Measurements from ENCODE around the gene BRWD1.
"Not testable (repeated sequence)": the region's sequence is repeated elsewhere in the genome, so short reads cannot be mapped to it uniquely, and the experiment has no call there.

BRWD1 gene

DNA sequence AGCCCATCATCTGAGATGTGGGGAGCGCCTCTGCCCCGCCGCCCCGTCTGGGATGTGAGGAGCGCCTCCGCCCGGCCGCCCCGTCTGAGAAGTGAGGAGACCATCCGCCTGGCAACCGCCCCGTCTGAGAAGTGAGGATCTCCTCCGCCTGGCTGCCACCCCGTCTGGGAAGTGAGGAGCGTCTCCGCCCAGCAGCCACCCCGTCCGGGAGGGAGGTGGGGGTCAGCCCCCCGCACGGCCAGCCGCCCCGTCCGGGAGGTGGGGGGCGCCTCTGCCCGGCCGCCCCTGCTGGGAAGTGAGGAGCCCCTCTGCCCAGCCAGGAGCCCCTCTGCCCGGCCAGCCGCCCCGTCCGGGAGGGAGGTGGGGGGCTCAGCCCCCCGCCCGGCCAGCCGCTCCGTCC is 156.2 kb downstream of the BRWD1 start:
- not testable (repeated sequence) for H3K4me3 ChIP-seq (ENCODE audit: low read length in 2 of 2); H3K9me3 ChIP-seq (ENCODE audit: control insufficient read depth in 2 of 2, low read length in 2 of 2); H3K27me3 ChIP-seq (ENCODE audit: control insufficient read depth in 2 of 2, insufficient read depth in 2 of 2, low read length in 2 of 2); H3K36me3 ChIP-seq (ENCODE audit: control insufficient read depth in 2 of 2, insufficient read depth in 2 of 2, low read length in 2 of 2); H3K9ac ChIP-seq (ENCODE audit: low read depth in 1 of 2, low read length in 2 of 2); H3K4me1 ChIP-seq (ENCODE audit: control insufficient read depth in 2 of 2, insufficient read depth in 2 of 2, low read length in 2 of 2); H3K27ac ChIP-seq (ENCODE audit: low read depth in 2 of 2, low read length in 2 of 2)

DNA sequence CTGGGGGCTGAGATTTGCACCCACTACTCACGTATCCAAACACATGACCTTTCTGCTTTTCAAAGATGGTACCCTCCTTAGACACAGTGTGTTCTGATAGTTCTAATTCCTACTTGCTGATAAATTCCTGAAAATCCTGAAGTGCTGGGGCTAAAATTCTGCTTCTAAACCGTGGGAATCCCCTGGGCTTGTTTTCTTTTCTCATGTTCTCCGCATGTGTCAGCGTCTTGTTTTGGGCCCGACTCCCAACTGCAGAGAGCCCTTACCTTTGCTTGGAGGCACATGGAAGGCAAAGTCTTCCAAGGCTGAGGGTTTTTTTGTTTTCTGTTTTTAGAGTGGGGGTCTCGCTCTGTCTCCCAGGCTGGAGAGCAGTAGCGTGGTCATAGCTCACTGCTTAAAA is 157.4 kb downstream of the BRWD1 start:
- Histone ChIP-seq H3K4me3 (ENCODE audit: low read length in 2 of 2) (no peak overlapping the region), H3K9ac (ENCODE audit: low read depth in 1 of 2, low read length in 2 of 2) (no peak overlapping the region), H3K9me3 (ENCODE audit: control insufficient read depth in 2 of 2, low read length in 2 of 2) (no peaks in the 10 kb centered on the region), H3K36me3 (ENCODE audit: control insufficient read depth in 2 of 2, insufficient read depth in 2 of 2, low read length in 2 of 2) (no peaks in the 10 kb centered on the region), H3K4me1 (ENCODE audit: control insufficient read depth in 2 of 2, insufficient read depth in 2 of 2, low read length in 2 of 2) (no peaks in the 10 kb centered on the region), H3K27ac (ENCODE audit: low read depth in 2 of 2, low read length in 2 of 2) (no peak overlapping the region), H3K27me3 (ENCODE audit: control insufficient read depth in 2 of 2, insufficient read depth in 2 of 2, low read length in 2 of 2) (no peaks in the 10 kb centered on the region)

DNA sequence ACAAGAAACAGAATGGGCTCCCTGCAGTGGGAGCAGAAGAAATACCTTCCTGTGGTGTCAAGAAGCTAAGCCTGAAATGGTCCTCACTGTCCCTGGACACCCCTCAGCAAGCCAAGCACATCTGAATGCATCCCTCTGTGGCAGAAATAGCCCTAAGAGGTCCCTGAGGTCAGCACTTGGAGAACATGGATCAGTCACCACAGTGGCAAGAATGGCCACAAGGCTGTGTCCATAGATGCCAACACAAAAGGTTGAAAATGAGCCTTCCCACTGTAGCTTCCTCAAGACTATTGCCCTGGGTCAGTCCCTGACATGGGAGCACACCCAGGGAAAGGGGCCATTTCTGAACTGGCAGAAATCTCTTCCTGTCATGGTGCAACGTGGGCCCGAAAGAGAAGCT is 157.9 kb downstream of the BRWD1 start:
- no peak overlapping the region for H3K27ac ChIP-seq (ENCODE audit: low read depth in 2 of 2, low read length in 2 of 2)
- no peaks in the 10 kb centered on the region for H3K4me1 ChIP-seq (ENCODE audit: control insufficient read depth in 2 of 2, insufficient read depth in 2 of 2, low read length in 2 of 2)
- no peaks in the 10 kb centered on the region for H3K27me3 ChIP-seq (ENCODE audit: control insufficient read depth in 2 of 2, insufficient read depth in 2 of 2, low read length in 2 of 2)
- no peaks in the 10 kb centered on the region for H3K9me3 ChIP-seq (ENCODE audit: control insufficient read depth in 2 of 2, low read length in 2 of 2)
- H3K4me3 ChIP-seq (ENCODE audit: low read length in 2 of 2): no peak overlapping the region
- H3K9ac ChIP-seq (ENCODE audit: low read depth in 1 of 2, low read length in 2 of 2): no peak overlapping the region
- no peaks in the 10 kb centered on the region for H3K36me3 ChIP-seq (ENCODE audit: control insufficient read depth in 2 of 2, insufficient read depth in 2 of 2, low read length in 2 of 2)

DNA sequence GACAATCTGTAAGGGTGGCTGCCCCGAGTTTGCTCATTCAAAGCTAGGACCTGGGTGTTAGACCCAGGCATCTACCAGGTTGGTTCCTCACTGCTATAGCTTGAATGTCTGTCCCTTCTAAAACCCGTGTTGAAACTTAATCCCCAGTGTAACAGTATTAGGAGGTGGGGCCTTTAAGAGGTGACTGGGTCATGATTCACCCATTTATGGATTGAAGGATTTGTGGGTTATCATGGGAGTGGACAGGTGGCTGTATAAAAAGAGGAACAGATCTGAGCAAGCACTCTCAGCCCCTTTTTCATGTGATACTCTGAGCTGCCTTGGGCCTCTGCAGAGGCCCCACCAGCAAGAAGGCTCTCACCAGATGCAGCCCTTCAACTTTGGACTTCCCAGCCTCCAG is 159.6 kb downstream of the BRWD1 start:
- Histone ChIP-seq H3K27ac (ENCODE audit: low read depth in 2 of 2, low read length in 2 of 2) (no peak overlapping the region), H3K27me3 (ENCODE audit: control insufficient read depth in 2 of 2, insufficient read depth in 2 of 2, low read length in 2 of 2) (no peaks in the 10 kb centered on the region), H3K9me3 (ENCODE audit: control insufficient read depth in 2 of 2, low read length in 2 of 2) (no peaks in the 10 kb centered on the region), H3K36me3 (ENCODE audit: control insufficient read depth in 2 of 2, insufficient read depth in 2 of 2, low read length in 2 of 2) (no peaks in the 10 kb centered on the region), H3K4me1 (ENCODE audit: control insufficient read depth in 2 of 2, insufficient read depth in 2 of 2, low read length in 2 of 2) (peaks cover 0 to 2% of the 10 kb centered on the region in 2 donors), H3K4me3 (ENCODE audit: low read length in 2 of 2) (no peak overlapping the region), H3K9ac (ENCODE audit: low read depth in 1 of 2, low read length in 2 of 2) (no peak overlapping the region)

DNA sequence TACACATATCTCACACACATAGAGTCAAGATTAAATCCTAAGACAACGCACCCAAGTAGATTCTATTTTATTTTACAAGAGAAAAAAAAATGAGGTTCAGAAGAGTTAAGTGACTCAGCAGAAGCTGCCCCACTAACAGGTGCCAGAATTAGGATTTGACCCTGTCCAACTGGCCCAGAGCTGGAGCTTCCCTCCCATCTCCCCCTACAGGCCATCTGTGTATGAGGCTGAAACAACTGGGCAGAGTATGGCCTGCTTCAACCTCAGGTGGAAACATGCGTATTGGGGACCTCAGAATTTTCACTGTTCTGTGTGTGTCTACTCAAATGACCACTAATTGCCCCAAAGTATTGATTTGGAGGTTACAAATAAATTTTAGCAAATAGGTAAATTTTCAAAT is 160.1 kb downstream of the BRWD1 start:
- no peak overlapping the region for H3K27ac ChIP-seq (ENCODE audit: low read depth in 2 of 2, low read length in 2 of 2)
- H3K4me1 ChIP-seq (ENCODE audit: control insufficient read depth in 2 of 2, insufficient read depth in 2 of 2, low read length in 2 of 2): peaks cover 0 to 2% of the 10 kb centered on the region in 2 donors
- H3K27me3 ChIP-seq (ENCODE audit: control insufficient read depth in 2 of 2, insufficient read depth in 2 of 2, low read length in 2 of 2): no peaks in the 10 kb centered on the region
- no peaks in the 10 kb centered on the region for H3K36me3 ChIP-seq (ENCODE audit: control insufficient read depth in 2 of 2, insufficient read depth in 2 of 2, low read length in 2 of 2)
- no peak overlapping the region for H3K4me3 ChIP-seq (ENCODE audit: low read length in 2 of 2)
- H3K9me3 ChIP-seq (ENCODE audit: control insufficient read depth in 2 of 2, low read length in 2 of 2): no peaks in the 10 kb centered on the region
- H3K9ac ChIP-seq (ENCODE audit: low read depth in 1 of 2, low read length in 2 of 2): no peak overlapping the region

DNA sequence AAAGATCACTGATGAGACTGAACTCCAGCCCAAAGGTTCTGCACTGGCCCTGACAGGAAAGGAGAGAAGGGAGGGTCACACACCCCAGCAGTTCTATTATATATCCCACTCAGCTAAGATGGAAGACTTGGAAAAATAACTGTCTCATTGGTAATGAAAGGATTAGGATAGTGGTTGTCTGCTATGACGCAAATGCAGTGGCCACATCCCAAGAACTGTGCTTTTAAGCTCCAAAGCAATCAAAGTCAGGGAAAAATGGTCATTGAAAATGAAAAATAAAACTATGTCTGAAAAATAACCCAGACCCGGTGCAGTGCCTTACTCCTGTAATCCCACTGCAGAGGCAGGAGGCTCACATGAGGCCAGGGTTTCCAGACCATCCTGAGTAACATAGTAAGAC is 161.2 kb downstream of the BRWD1 start:
- Histone ChIP-seq H3K36me3 (ENCODE audit: control insufficient read depth in 2 of 2, insufficient read depth in 2 of 2, low read length in 2 of 2) (no peaks in the 10 kb centered on the region), H3K4me3 (ENCODE audit: low read length in 2 of 2) (no peak overlapping the region), H3K27me3 (ENCODE audit: control insufficient read depth in 2 of 2, insufficient read depth in 2 of 2, low read length in 2 of 2) (no peaks in the 10 kb centered on the region), H3K27ac (ENCODE audit: low read depth in 2 of 2, low read length in 2 of 2) (no peak overlapping the region), H3K4me1 (ENCODE audit: control insufficient read depth in 2 of 2, insufficient read depth in 2 of 2, low read length in 2 of 2) (peaks cover 0 to 2% of the 10 kb centered on the region in 2 donors), H3K9me3 (ENCODE audit: control insufficient read depth in 2 of 2, low read length in 2 of 2) (no peaks in the 10 kb centered on the region), H3K9ac (ENCODE audit: low read depth in 1 of 2, low read length in 2 of 2) (no peak overlapping the region)

GRCh38 chr21:39150877-39151276 is 162.6 kb downstream of the BRWD1 start:
- Histone ChIP-seq H3K27me3 (ENCODE audit: control insufficient read depth in 2 of 2, insufficient read depth in 2 of 2, low read length in 2 of 2) (no peaks in the 10 kb centered on the region), H3K4me3 (ENCODE audit: low read length in 2 of 2) (no peak overlapping the region), H3K36me3 (ENCODE audit: control insufficient read depth in 2 of 2, insufficient read depth in 2 of 2, low read length in 2 of 2) (no peaks in the 10 kb centered on the region), H3K4me1 (ENCODE audit: control insufficient read depth in 2 of 2, insufficient read depth in 2 of 2, low read length in 2 of 2) (peaks cover 0 to 2% of the 10 kb centered on the region in 2 donors), H3K27ac (ENCODE audit: low read depth in 2 of 2, low read length in 2 of 2) (no peak overlapping the region), H3K9me3 (ENCODE audit: control insufficient read depth in 2 of 2, low read length in 2 of 2) (no peaks in the 10 kb centered on the region), H3K9ac (ENCODE audit: low read depth in 1 of 2, low read length in 2 of 2) (no peak overlapping the region)

DNA sequence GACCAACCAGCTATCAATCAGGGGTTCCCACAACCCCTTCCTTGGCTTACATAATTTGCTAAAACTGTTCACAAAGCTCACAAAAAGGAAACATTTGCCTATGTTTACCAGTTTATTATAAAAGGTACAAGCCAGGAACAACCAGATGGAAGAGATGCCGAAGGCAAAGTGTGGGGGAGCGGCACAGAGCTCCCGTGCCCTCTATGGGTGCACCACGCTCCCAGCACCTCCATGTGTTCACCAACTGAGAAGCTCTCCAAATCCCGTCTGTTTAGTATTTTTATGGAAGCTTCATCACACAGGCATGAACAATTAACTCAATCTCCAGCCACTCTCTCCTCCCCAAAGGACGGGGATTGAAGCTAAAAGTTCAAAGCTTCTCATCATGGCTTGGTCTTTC is 163.1 kb downstream of the BRWD1 start:
- Histone ChIP-seq H3K27me3 (ENCODE audit: control insufficient read depth in 2 of 2, insufficient read depth in 2 of 2, low read length in 2 of 2) (no peaks in the 10 kb centered on the region), H3K4me1 (ENCODE audit: control insufficient read depth in 2 of 2, insufficient read depth in 2 of 2, low read length in 2 of 2) (peaks cover 0 to 2% of the 10 kb centered on the region in 2 donors), H3K4me3 (ENCODE audit: low read length in 2 of 2) (no peak overlapping the region), H3K36me3 (ENCODE audit: control insufficient read depth in 2 of 2, insufficient read depth in 2 of 2, low read length in 2 of 2) (no peaks in the 10 kb centered on the region), H3K9ac (ENCODE audit: low read depth in 1 of 2, low read length in 2 of 2) (no peak overlapping the region), H3K9me3 (ENCODE audit: control insufficient read depth in 2 of 2, low read length in 2 of 2) (no peaks in the 10 kb centered on the region), H3K27ac (ENCODE audit: low read depth in 2 of 2, low read length in 2 of 2) (no peak overlapping the region)

- no peak overlapping the region for H3K27ac ChIP-seq (ENCODE audit: low read depth in 2 of 2, low read length in 2 of 2)
- no peaks in the 10 kb centered on the region for H3K36me3 ChIP-seq (ENCODE audit: control insufficient read depth in 2 of 2, insufficient read depth in 2 of 2, low read length in 2 of 2)
- H3K27me3 ChIP-seq (ENCODE audit: control insufficient read depth in 2 of 2, insufficient read depth in 2 of 2, low read length in 2 of 2): no peaks in the 10 kb centered on the region
- no peak overlapping the region for H3K4me3 ChIP-seq (ENCODE audit: low read length in 2 of 2)
- no peak overlapping the region for H3K9ac ChIP-seq (ENCODE audit: low read depth in 1 of 2, low read length in 2 of 2)
- no peaks in the 10 kb centered on the region for H3K9me3 ChIP-seq (ENCODE audit: control insufficient read depth in 2 of 2, low read length in 2 of 2)
- H3K4me1 ChIP-seq (ENCODE audit: control insufficient read depth in 2 of 2, insufficient read depth in 2 of 2, low read length in 2 of 2): peaks cover 0 to 2% of the 10 kb centered on the region in 2 donors
Measured at GRCh38 chr21:39149882-39150281, 163.6 kb downstream of the BRWD1 start.

GRCh38 chr21:39148975-39149374 is 164.5 kb downstream of the BRWD1 start:
- Histone ChIP-seq H3K9ac (ENCODE audit: low read depth in 1 of 2, low read length in 2 of 2) (no peak overlapping the region), H3K36me3 (ENCODE audit: control insufficient read depth in 2 of 2, insufficient read depth in 2 of 2, low read length in 2 of 2) (no peaks in the 10 kb centered on the region), H3K4me3 (ENCODE audit: low read length in 2 of 2) (no peak overlapping the region), H3K27ac (ENCODE audit: low read depth in 2 of 2, low read length in 2 of 2) (no peak overlapping the region), H3K27me3 (ENCODE audit: control insufficient read depth in 2 of 2, insufficient read depth in 2 of 2, low read length in 2 of 2) (no peaks in the 10 kb centered on the region), H3K4me1 (ENCODE audit: control insufficient read depth in 2 of 2, insufficient read depth in 2 of 2, low read length in 2 of 2) (peaks cover 0 to 2% of the 10 kb centered on the region in 2 donors), H3K9me3 (ENCODE audit: control insufficient read depth in 2 of 2, low read length in 2 of 2) (no peaks in the 10 kb centered on the region)

GRCh38 chr21:39144191-39144590 is 169.2 kb downstream of the BRWD1 start:
- no peaks in the 10 kb centered on the region for H3K9me3 ChIP-seq (ENCODE audit: control insufficient read depth in 2 of 2, low read length in 2 of 2)
- H3K27me3 ChIP-seq (ENCODE audit: control insufficient read depth in 2 of 2, insufficient read depth in 2 of 2, low read length in 2 of 2): no peaks in the 10 kb centered on the region
- peaks cover 0 to 13% of the 10 kb centered on the region in 2 donors for H3K4me1 ChIP-seq (ENCODE audit: control insufficient read depth in 2 of 2, insufficient read depth in 2 of 2, low read length in 2 of 2)
- H3K27ac ChIP-seq (ENCODE audit: low read depth in 2 of 2, low read length in 2 of 2): no peak overlapping the region
- no peak overlapping the region for H3K9ac ChIP-seq (ENCODE audit: low read depth in 1 of 2, low read length in 2 of 2)
- no peak overlapping the region for H3K4me3 ChIP-seq (ENCODE audit: low read length in 2 of 2)
- no peaks in the 10 kb centered on the region for H3K36me3 ChIP-seq (ENCODE audit: control insufficient read depth in 2 of 2, insufficient read depth in 2 of 2, low read length in 2 of 2)

All from mucosa of rectum (tissue), 2 donors.